GM12873 (cell line): ENCODE data around the gene GBP6.

Source experiments
- CTCF ChIP-seq: IDR thresholded peaks from 2 replicates; pipeline ENCODE4 v1.5.1; 2012; ENCODE audit warnings: low read depth, mild to moderate bottlenecking, moderate library complexity, low read length, control low read depth; ENCODE audit not compliant: insufficient read depth; ENCODE audit errors: missing control alignments

The GBP6 gene

DNA sequence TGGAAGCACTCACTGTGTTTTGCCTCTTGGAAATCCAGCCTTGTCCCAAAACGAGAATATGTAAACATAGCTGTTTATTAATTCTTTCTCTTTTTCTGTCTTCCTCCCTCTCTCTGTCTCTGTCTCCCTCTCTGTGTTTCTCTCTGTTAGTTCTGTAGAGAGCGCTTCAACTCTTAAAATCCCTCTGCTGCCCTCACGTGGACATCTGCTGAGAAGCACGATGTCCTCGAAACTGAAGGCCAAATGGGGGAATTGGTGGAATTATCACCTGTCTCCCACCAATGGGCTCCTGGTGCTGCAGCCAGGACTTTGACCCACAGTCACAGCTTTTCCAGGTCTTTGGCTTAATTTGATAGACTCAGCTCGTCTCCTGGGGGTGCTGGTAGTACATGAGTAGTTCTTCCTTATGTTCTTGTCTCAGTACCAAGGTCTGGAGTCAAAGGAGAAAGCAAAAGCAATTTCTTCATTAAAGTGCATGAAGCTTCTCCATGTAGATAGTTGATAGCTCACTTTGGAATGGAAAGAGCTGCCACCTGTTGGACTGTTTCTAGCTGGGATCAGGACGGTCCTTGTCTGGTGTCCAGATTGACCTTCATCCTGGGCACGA is 5.5 kb upstream of the GBP6 start:
- TF ChIP-seq CTCF = peak; percentile 74

DNA sequence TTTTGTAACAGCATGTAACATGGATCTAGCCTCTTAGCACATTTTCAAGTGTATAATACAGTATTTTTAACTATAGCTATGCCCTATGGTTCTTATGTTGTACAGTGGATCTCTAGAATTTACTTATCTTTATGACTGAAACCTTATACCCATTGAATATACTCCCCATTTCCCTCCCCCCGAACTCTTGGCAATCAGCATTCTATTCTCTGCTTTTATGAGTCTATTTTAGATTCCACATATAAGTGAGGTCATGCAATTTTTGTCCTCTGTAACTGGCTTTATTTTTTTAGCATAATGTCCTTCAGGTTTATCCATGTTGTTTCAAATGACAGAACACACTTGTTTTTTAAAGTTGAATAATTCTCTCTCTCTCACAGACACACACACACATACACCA is 3.1 kb upstream of the GBP6 start:
- TF ChIP-seq CTCF = no peak

DNA sequence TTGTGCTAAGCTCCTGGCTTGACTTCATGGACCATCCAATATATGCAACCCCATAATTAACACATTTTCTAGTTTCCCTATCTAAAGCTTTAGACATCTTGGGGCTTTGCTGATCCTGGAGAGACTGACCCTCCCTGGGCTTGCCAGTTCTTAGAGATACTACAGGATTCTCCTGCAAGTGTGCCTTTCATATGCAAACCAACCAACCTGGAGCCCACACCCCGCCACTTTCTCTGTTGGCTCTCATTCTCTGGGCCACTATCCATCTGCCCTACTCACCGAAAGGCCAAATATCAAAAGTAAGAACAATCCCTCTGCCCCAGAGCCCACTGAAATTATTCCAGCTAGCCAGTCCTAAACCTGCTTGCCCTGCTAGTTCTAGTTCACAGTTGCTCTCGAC is 2.2 kb upstream of the GBP6 start:
- no peak for TF ChIP-seq CTCF

GRCh38 chr1:89363196-89363595 is 663 bp upstream of the GBP6 start:
- TF ChIP-seq CTCF = no peak

- no peak for TF ChIP-seq CTCF
Measured at GRCh38 chr1:89364954-89365550, 1.2 kb downstream of the GBP6 start.

- no peak for TF ChIP-seq CTCF
Measured at GRCh38 chr1:89367221-89367620, 3.4 kb downstream of the GBP6 start.

DNA sequence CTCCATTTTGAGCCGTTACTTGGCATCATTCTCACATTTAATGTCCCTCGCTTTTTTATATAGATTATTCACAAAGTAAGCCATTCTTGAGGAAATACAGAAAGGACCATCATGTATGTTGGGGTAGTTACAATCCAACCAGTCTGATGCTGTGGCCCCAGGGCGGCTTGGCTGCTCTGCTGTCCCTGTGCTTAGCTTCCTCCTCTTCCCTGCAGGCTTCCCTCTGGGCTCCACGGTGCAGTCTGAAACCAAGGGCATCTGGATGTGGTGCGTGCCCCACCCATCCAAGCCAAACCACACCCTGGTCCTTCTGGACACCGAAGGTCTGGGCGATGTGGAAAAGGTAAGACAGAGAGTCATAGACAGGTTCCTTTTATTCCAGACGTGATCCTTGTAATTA is 5.5 kb downstream of the GBP6 start:
- no peak for TF ChIP-seq CTCF
